GM18870 (cell line): Measurements from ENCODE around the gene SLC9B1.
A peak's percentile ranks its signal among the peaks of the same experiment; 100 is the strongest.
"Not testable (repeated sequence)": the region's sequence is repeated elsewhere in the genome, so short reads cannot be mapped to it uniquely, and the experiment has no call there.

Source experiments
- ATAC-seq: cut with Tn5 transposase; IDR thresholded peaks from one replicate; pipeline ENCODE4 v1.9.1; 2021; ENCODE audit warnings: moderate library complexity; ENCODE audit not compliant: unreplicated experiment

The SLC9B1 gene

DNA sequence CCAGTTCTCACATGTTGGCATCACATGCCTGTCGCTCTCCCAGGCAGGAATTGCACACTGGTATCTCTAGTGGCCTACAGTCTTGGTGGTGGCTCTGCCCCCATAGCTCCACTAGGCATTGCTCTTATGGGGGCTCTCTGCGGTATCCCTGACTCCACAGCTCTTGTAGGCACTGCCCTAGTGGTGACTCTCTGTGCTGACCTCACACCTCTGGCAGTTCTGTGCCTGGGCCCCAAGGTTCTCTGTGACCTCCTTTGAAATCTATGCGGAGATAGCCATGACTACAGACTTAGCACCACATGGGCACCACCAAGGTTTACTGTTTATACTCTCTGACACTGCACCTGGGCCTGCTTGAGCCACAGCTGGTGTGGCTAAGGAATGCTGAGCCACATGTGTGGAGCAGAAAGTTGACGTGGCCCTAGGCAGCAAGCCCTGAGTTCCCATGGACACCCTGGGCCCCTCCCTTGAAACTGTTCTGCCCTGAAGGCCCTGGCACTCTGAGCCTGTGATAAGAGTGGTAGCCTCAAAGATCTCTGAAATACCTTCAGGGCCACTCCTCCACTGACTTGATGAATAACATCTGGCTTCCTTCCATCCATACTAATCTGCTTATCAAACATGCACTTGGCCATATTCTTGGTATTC lies 8.0 kb downstream of the SLC9B1 start:
- no peak for ATAC-seq

GRCh38 chr4:103010804-103011203 lies 8.7 kb downstream of the SLC9B1 start:
- ATAC-seq, result no peak

GRCh38 chr4:103008875-103009729 lies 10.4 kb downstream of the SLC9B1 start:
- ATAC-seq, result peak; percentile 85

GRCh38 chr4:103002551-103002950 lies 17.0 kb downstream of the SLC9B1 start:
- ATAC-seq, result no peak

DNA sequence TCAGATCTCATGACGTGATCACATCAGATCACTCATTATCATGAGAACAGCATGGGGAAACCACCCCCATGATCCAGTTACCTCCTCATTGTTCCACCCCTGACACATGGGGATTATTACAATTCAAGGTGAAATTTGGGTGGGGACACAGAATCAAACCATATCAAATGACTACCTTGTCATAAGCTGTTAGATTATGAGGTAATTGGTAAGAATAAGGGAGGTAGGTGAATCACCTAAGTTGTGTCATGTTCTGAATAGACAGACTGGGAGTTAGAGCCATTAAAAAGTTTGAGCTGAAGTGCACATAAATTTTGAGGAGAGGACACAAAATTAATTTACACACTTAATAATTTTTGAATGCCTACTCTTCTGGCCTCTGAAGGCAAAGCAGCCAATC lies 24.7 kb downstream of the SLC9B1 start:
- no peak for ATAC-seq

- ATAC-seq, result not testable (repeated sequence)
These were observed 25.5 kb downstream of the SLC9B1 start for GRCh38 chr4:102993985-102994384.

- no peak for ATAC-seq
These were observed 31.0 kb downstream of the SLC9B1 start for GRCh38 chr4:102988429-102989020.

GRCh38 chr4:102981005-102981404 lies 38.5 kb downstream of the SLC9B1 start:
- ATAC-seq, result no peak

GRCh38 chr4:102961813-102962212 lies 57.7 kb downstream of the SLC9B1 start:
- ATAC-seq, result not testable (repeated sequence)

GRCh38 chr4:102959496-102959895 lies 60.0 kb downstream of the SLC9B1 start:
- no peak for ATAC-seq

DNA sequence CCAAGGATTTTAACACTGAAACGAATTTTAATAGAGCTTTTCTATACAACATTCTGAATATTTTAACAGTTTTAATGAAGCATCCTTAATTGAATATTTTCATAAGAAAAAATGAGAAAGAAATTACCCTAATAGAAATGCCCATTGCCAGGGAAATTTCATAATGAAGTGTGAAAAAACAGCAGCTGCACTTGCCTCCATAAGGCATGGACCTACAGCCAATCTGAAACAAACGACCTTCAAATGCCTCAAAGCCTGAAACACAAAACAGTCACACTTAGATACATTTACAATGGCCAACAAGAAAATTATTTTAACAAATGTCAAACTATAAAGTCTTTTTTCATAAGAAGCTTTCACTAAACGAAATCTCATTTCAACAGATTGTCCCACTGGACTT lies 74.4 kb downstream of the SLC9B1 start:
- no peak for ATAC-seq

GRCh38 chr4:102938063-102938462 lies 81.4 kb downstream of the SLC9B1 start:
- ATAC-seq, result not testable (repeated sequence)

GRCh38 chr4:102935716-102936115 lies 83.8 kb downstream of the SLC9B1 start:
- ATAC-seq, result no peak

DNA sequence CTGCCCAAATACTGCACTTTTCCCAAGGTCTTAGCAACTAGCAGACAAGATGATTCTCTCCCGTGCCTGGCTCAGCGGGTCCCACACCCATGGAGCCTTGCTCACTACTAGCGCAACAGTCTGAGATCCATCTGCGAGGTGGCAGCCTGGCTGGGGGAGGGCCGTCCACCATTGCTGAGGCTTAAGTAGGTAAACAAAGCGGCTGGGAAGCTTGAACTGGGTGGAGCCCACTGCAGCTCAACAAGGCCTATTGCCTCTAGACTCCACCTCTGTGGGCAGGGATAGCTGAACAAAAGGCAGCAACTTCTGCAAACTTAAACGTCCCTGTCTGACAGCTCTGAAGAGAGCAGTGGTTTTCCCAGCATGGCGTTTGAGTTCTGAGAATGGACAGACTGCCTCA lies 99.8 kb downstream of the SLC9B1 start:
- ATAC-seq, result not testable (repeated sequence)

DNA sequence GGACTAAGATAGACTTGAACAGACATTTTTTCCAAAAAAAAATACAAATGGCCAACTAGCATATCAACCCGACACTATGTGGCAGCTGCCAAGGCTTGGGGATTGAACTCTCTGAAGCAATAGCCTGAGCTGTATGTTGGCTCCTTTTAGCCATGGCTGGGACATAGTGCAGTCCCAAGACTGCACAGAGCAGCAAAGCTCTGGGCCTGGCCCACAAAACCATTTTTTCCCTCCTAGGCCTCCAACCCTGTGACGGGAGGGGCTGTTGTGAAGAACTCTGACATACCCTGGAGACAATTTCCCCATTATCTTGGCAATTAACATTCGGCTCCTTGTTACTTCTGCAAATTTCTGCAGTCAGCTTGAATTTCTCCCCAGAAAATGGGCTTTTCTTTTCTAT lies 100.6 kb downstream of the SLC9B1 start:
- no peak for ATAC-seq

GRCh38 chr4:102901804-102902203 lies 117.7 kb downstream of the SLC9B1 start:
- no peak for ATAC-seq

- not testable (repeated sequence) for ATAC-seq
These were observed 121.9 kb downstream of the SLC9B1 start for GRCh38 chr4:102897610-102898009.

GRCh38 chr4:102896547-102896946 lies 123.0 kb downstream of the SLC9B1 start:
- not testable (repeated sequence) for ATAC-seq

- not testable (repeated sequence) for ATAC-seq
These were observed 129.6 kb downstream of the SLC9B1 start for GRCh38 chr4:102889866-102890265.

DNA sequence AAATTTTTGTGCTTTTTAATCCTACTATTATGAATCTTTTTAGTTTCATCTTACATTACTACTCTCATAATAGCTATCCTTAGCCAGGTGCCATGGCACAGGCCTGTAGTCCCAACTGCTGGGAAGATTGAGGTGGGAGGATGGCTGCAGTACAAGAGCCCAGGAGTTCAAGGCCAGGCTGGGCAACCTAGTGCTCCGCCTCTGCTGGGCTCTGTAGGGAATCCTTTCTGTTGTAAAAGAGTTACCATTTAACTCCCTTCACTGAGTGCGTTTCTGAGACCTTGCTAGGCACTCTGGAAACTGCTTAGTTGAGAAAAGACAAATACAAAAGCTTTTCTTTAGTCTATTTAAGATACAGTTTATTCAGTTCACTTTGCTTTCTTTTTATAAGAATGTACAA lies 130.9 kb downstream of the SLC9B1 start:
- ATAC-seq, result not testable (repeated sequence)

DNA sequence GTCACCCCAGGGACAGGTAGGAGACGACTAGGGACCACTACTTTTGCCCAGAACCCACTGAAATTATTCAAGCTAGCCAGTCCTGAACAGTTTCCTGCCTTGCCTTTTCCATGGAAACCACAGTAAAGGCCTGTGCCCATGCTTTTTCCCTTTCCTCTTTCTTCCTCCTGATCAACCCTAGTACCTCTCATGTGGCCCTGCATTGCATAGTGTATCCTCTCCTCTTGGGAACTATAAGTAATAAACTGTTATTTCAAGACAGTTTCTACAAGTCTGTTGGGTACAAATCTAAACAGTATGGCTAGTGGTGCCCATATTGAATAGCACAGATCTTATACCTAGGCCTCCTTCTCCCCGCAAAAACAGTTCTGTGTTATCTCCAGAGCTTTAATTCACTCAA lies 136.2 kb downstream of the SLC9B1 start:
- ATAC-seq, result no peak

DNA sequence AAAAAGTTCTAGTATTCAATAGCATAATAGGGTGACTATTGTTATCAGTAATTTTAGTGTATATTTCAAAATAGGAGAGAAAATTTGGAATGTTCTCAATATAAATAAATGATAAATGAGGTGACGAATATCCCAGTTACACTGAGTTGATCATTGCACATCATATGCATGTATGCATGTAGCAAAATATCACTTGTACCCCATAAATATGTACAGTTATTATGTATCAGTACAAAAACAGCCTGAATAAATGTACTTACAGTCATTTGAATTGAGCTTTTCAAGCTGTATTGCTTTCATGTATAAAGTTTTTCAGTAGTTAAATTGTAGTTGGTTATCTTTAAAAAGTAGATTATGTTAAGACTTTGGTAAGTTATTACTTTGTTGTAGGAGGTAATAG lies 138.2 kb downstream of the SLC9B1 start:
- ATAC-seq, result no peak
